Colon (tissue), 2 donors: ENCODE data around the gene ENKUR.
"Not testable (repeated sequence)": the region's sequence is repeated elsewhere in the genome, so short reads cannot be mapped to it uniquely, and the experiment has no call there.

Source experiments
- FAIRE-seq: peaks from 2 replicates; lab custom pipeline; 2012; peaks lifted over from hg19 to GRCh38; lab: Jason Lieb, UNC
- donor health status: control.
- donor health status: control.

Gene ENKUR

GRCh38 chr10:25023278-25023677 is 7.3 kb upstream of the ENKUR start:
- no peak for FAIRE-seq

GRCh38 chr10:25018703-25019102 is 2.7 kb upstream of the ENKUR start:
- FAIRE-seq = no peak

GRCh38 chr10:25017661-25018060 is 1.7 kb upstream of the ENKUR start:
- no peak for FAIRE-seq

GRCh38 chr10:25017154-25017590 is 1.2 kb upstream of the ENKUR start:
- no peak for FAIRE-seq

GRCh38 chr10:25016376-25017153 is 607 bp upstream of the ENKUR start, which contains the start of gene THNSL1:
Gene THNSL1, plus strand, starts transcription at chr10:25016612. Its CDS starts 6,612 bp downstream, at chr10:25023224.
- FAIRE-seq = no peak

GRCh38 chr10:25014579-25014978 is 1.4 kb downstream of the ENKUR start:
- no peak for FAIRE-seq

GRCh38 chr10:25011591-25011990 is 4.4 kb downstream of the ENKUR start:
- not testable (repeated sequence) for FAIRE-seq

- no peak for FAIRE-seq
Observed at GRCh38 chr10:24998044-24998443, 17.9 kb downstream of the ENKUR start.

- FAIRE-seq = no peak
Observed at GRCh38 chr10:24995072-24995471, 20.9 kb downstream of the ENKUR start.

- no peak for FAIRE-seq
Observed at GRCh38 chr10:24993237-24993958, 22.6 kb downstream of the ENKUR start.

- no peak for FAIRE-seq
Observed at GRCh38 chr10:24992512-24993133, 23.3 kb downstream of the ENKUR start.

GRCh38 chr10:24991298-24991697 is 24.7 kb downstream of the ENKUR start:
- FAIRE-seq = no peak

- FAIRE-seq = no peak
Observed at GRCh38 chr10:24989867-24990266, 26.1 kb downstream of the ENKUR start.

GRCh38 chr10:24988831-24989640 is 26.9 kb downstream of the ENKUR start:
- no peak for FAIRE-seq

GRCh38 chr10:24984906-24985305 is 31.1 kb downstream of the ENKUR start:
- FAIRE-seq = no peak

GRCh38 chr10:24983946-24984345 is 32.0 kb downstream of the ENKUR start:
- no peak for FAIRE-seq

GRCh38 chr10:24983130-24983529 is 32.8 kb downstream of the ENKUR start:
- no peak for FAIRE-seq

GRCh38 chr10:24982319-24983112 is 33.4 kb downstream of the ENKUR start:
- FAIRE-seq = no peak

GRCh38 chr10:24981161-24981710 is 34.7 kb downstream of the ENKUR start:
- FAIRE-seq = no peak

- FAIRE-seq = no peak
Observed at GRCh38 chr10:24979685-24980084, 36.3 kb downstream of the ENKUR start.

- FAIRE-seq = no peak
Observed at GRCh38 chr10:24974976-24975375, 41.0 kb downstream of the ENKUR start.
